H1 (cell line): ENCODE data around the gene IL17REL. TPM values are rescaled to one million over a fixed set of nuclear protein-coding genes. Genes with fewer than 3 reads are reported as not detected.

Experiments
- CTCF ChIA-PET: fragments of 300-600 bp; sonication (Branson Sonifier 250); formaldehyde crosslinking; loops from one replicate; lab custom pipeline; 2021; ENCODE audit not compliant: partially characterized antibody; lab: Charles Lee
- POLR2A ChIA-PET: fragments of 300-600 bp; sonication (Branson Sonifier 250); formaldehyde crosslinking; loops from one replicate; lab custom pipeline; 2021; ENCODE audit warnings: inconsistent platforms; ENCODE audit not compliant: partially characterized antibody; lab: Charles Lee
- DNase-seq, 2 experiments: peaks; one replicate each; pipeline versions ENCODE4 v3.0.0 to v3.0.0-alpha.2; 2010 to 2022; ENCODE audit warnings: low spot score in 2 of 2, low read depth in 1 of 2, mixed read lengths in 1 of 2
- FAIRE-seq: peaks from 2 replicates; lab custom pipeline; 2011; peaks lifted over from hg19 to GRCh38; lab: Jason Lieb, UNC
- H2AFZ ChIP-seq: 2 replicates; pipeline ENCODE4 v1.8.1; 2012; ENCODE audit warnings: low read length, inconsistent platforms
- H2AK5ac ChIP-seq: 2 replicates; pipeline ENCODE4 v1.6.1; 2013; ENCODE audit warnings: low read depth, low read length
- H2BK120ac ChIP-seq: replicated peaks from 2 replicates; pipeline ENCODE3; 2013; ENCODE audit warnings: low read depth, low read length, inconsistent platforms
- H2BK12ac ChIP-seq: 2 replicates; pipeline ENCODE4 v1.6.1; 2013; ENCODE audit warnings: low read depth, low read length
- H2BK15ac ChIP-seq: 2 replicates; pipeline ENCODE4 v1.6.1; 2013; ENCODE audit warnings: low read length
- H2BK20ac ChIP-seq: 2 replicates; pipeline ENCODE4 v1.6.1; 2013; ENCODE audit warnings: low read length
- H2BK5ac ChIP-seq: 2 replicates; pipeline ENCODE4 v1.6.1; 2013; ENCODE audit warnings: low read depth, low read length
- H3K14ac ChIP-seq: 2 replicates; pipeline ENCODE4 v1.6.1; 2013; ENCODE audit warnings: inconsistent platforms; ENCODE audit not compliant: insufficient read length
- H3K18ac ChIP-seq: 2 replicates; pipeline ENCODE4 v1.6.1; 2013; ENCODE audit warnings: low read length; ENCODE audit errors: extremely low read depth
- H3K23ac ChIP-seq: 2 replicates; pipeline ENCODE4 v1.6.1; 2013; ENCODE audit warnings: inconsistent platforms; ENCODE audit not compliant: insufficient read length
- H3K23me2 ChIP-seq: 2 replicates; pipeline ENCODE4 v1.6.1; 2013; ENCODE audit warnings: low read depth, low read length
- H3K27ac ChIP-seq: 2 replicates; pipeline ENCODE4 v1.6.1; 2011; ENCODE audit warnings: low read depth, low read length, inconsistent platforms
- H3K27me3 ChIP-seq, 4 experiments: replicated peaks in 1 of 4; 1 replicate in 1 of 4; 2 replicates in 3 of 4; pipeline versions ENCODE4 v1.6.1 to v1.8.1; 2011 to 2013; ENCODE audit warnings: low read length in 3 of 4, mild to moderate bottlenecking in 3 of 4, inconsistent platforms in 2 of 4, mixed read lengths in 2 of 4, moderate library complexity in 1 of 4; ENCODE audit not compliant: control insufficient read depth in 3 of 4, insufficient read depth in 3 of 4; ENCODE audit errors: extremely low read depth in 1 of 4
- H3K36me3 ChIP-seq, 4 experiments: 2 replicates each; pipeline versions ENCODE4 v1.6.1 to v1.8.1; 2011 to 2013; ENCODE audit warnings: mild to moderate bottlenecking in 4 of 4, low read length in 3 of 4, moderate library complexity in 2 of 4, control low read depth in 1 of 4, inconsistent platforms in 1 of 4; ENCODE audit not compliant: insufficient read depth in 4 of 4, control insufficient read depth in 2 of 4
- H3K4ac ChIP-seq: replicated peaks from 2 replicates; pipeline ENCODE3; 2013; ENCODE audit warnings: low read length, low read depth, mixed read lengths, inconsistent platforms; ENCODE audit not compliant: insufficient read length
- H3K4me1 ChIP-seq, 4 experiments: replicated peaks in 1 of 4; 1 replicate in 1 of 4; 2 replicates in 3 of 4; pipeline versions ENCODE4 v1.6.1 to v1.8.1; 2011 to 2013; ENCODE audit warnings: low read length in 3 of 4, inconsistent platforms in 2 of 4, mixed read lengths in 1 of 4; ENCODE audit not compliant: insufficient read depth in 4 of 4, control insufficient read depth in 3 of 4
- H3K4me2 ChIP-seq, 2 experiments: 2 replicates each; pipeline versions ENCODE4 v1.6.1 to v1.8.1; 2011 to 2013; ENCODE audit warnings: low read depth in 2 of 2, low read length in 2 of 2, control low read depth in 1 of 2, inconsistent platforms in 1 of 2, mild to moderate bottlenecking in 1 of 2; ENCODE audit not compliant: insufficient read depth in 1 of 2
- H3K4me3 ChIP-seq, 4 experiments: fragments of 200-600, 300-600 bp in 1 of 4; sonication (generic), shearing (Covaris generic), sonication (Bioruptor Twin) in 1 of 4; 2 replicates each; pipeline versions ENCODE4 v1.5.1 to v1.8.1; 2011 to 2016; ENCODE audit warnings: low read length in 4 of 4, low read depth in 3 of 4, control low read depth in 2 of 4, inconsistent platforms in 2 of 4, mild to moderate bottlenecking in 2 of 4, mixed read lengths in 1 of 4, moderate library complexity in 1 of 4; ENCODE audit not compliant: insufficient read depth in 2 of 4; ENCODE audit errors: extremely low read depth in 1 of 4
- H3K56ac ChIP-seq: replicated peaks from 2 replicates; pipeline ENCODE3; 2013; ENCODE audit warnings: low read depth, mild to moderate bottlenecking, mixed read lengths, low read length, inconsistent platforms; ENCODE audit not compliant: insufficient read length
- H3K79me1 ChIP-seq: 2 replicates; pipeline ENCODE4 v1.6.1; 2013; ENCODE audit warnings: low read depth, low read length, control low read depth
- H3K79me2 ChIP-seq, 2 experiments: 2 replicates each; pipeline versions ENCODE4 v1.6.1 to v1.8.1; 2012 to 2013; ENCODE audit warnings: low read length in 2 of 2, mild to moderate bottlenecking in 2 of 2, inconsistent platforms in 1 of 2; ENCODE audit not compliant: insufficient read depth in 2 of 2, control insufficient read depth in 1 of 2
- H3K9ac ChIP-seq, 4 experiments: replicated peaks in 1 of 4; 1 replicate in 1 of 4; 2 replicates in 3 of 4; pipeline versions ENCODE4 v1.6.1 to v1.8.1; 2011 to 2013; ENCODE audit warnings: low read depth in 3 of 4, low read length in 3 of 4, control low read depth in 2 of 4, mild to moderate bottlenecking in 2 of 4, moderate library complexity in 2 of 4, inconsistent platforms in 1 of 4; ENCODE audit errors: extremely low read depth in 1 of 4
- H3K9me3 ChIP-seq, 2 experiments: 2 replicates each; pipeline versions ENCODE4 v1.6.1 to v1.8.1; 2012 to 2013; ENCODE audit warnings: mild to moderate bottlenecking in 2 of 2, moderate library complexity in 2 of 2, control low read depth in 1 of 2, inconsistent platforms in 1 of 2, low read depth in 1 of 2, low read length in 1 of 2, mixed read lengths in 1 of 2; ENCODE audit not compliant: insufficient read depth in 2 of 2
- H4K20me1 ChIP-seq, 2 experiments: replicated peaks in 1 of 2; 2 replicates each; pipeline versions ENCODE3 to v1.8.1; 2011 to 2013; ENCODE audit warnings: inconsistent platforms in 2 of 2, low read length in 2 of 2, mild to moderate bottlenecking in 1 of 2; ENCODE audit not compliant: insufficient read depth in 2 of 2, control insufficient read depth in 1 of 2
- H4K5ac ChIP-seq: 2 replicates; pipeline ENCODE4 v1.6.1; 2013; ENCODE audit warnings: low read length, low read depth, mixed read lengths, inconsistent platforms; ENCODE audit not compliant: insufficient read length
- H4K8ac ChIP-seq: 2 replicates; pipeline ENCODE4 v1.8.0; 2013; ENCODE audit warnings: mild to moderate bottlenecking, moderate library complexity, low read length, inconsistent platforms; ENCODE audit not compliant: insufficient read depth; ENCODE audit errors: extremely low read depth
- H4K91ac ChIP-seq: replicated peaks from 2 replicates; pipeline ENCODE3; 2013; ENCODE audit warnings: low read length, mixed read lengths, inconsistent platforms; ENCODE audit not compliant: insufficient read length
- CTBP2 ChIP-seq: IDR thresholded peaks from 2 replicates; pipeline ENCODE4 v1.7.0; 2011; ENCODE audit warnings: borderline replicate concordance, mild to moderate bottlenecking, moderate library complexity, mixed read lengths, low read length; ENCODE audit not compliant: insufficient read depth, insufficient read length
- EGR1 ChIP-seq: IDR thresholded peaks from 2 replicates; pipeline ENCODE4 v1.6.1; 2011; ENCODE audit warnings: low read depth, low read length, borderline replicate concordance
- EP300 ChIP-seq, 2 experiments: IDR thresholded peaks; 1 replicate in 1 of 2; 2 replicates in 1 of 2; pipeline ENCODE4 v1.6.1; 2011 to 2012; ENCODE audit warnings: low read depth in 2 of 2, low read length in 2 of 2, mild to moderate bottlenecking in 2 of 2, borderline replicate concordance in 1 of 2, inconsistent platforms in 1 of 2, moderate library complexity in 1 of 2
- KDM1A ChIP-seq: fragments of 200-600, 300-600 bp; sonication (generic); IDR thresholded peaks from 2 replicates; pipeline ENCODE4 v1.7.1; 2016; ENCODE audit warnings: mild to moderate bottlenecking, low read length, borderline replicate concordance
- RAD21 ChIP-seq, 2 experiments: IDR thresholded peaks in 1 of 2; conservative IDR thresholded peaks in 1 of 2; 2 replicates each; pipeline ENCODE4 v1.6.1; 2011; ENCODE audit warnings: low read depth in 2 of 2, low read length in 2 of 2, improper control_type of control experiment in 1 of 2, inconsistent platforms in 1 of 2, mild to moderate bottlenecking in 1 of 2, moderate library complexity in 1 of 2
- TEAD4 ChIP-seq: IDR thresholded peaks from 2 replicates; pipeline ENCODE4 v1.6.1; 2012; ENCODE audit warnings: low read depth, low read length, inconsistent platforms, mixed read lengths
- WGBS, 2 experiments: shearing (Covaris generic) in 1 of 2; methylation state at CpG; one replicate each; pipeline versions ENCODE4 v1.1.6 to v1.1.7; 2013 to 2015; ENCODE audit warnings: low lambda C conversion rate in 2 of 2, mixed read lengths in 2 of 2, inconsistent platforms in 1 of 2, low coverage in 1 of 2, missing lambda C conversion rate in 1 of 2; ENCODE audit not compliant: insufficient replicate concordance in 2 of 2, insufficient coverage in 1 of 2, insufficient read length in 1 of 2; ENCODE audit errors: extremely low coverage in 1 of 2, missing lambda C conversion rate in 1 of 2; 5-methylcytosine and 5-hydroxymethylcytosine counted together
- polyA plus RNA-seq, 7 experiments: library from polyadenylated mRNA; depleted of rRNA in 3 of 7; stranded (reverse) in 5 of 7; unstranded in 2 of 7; fragments of >200 nt in 5 of 7; fragments of 200-250 nt in 2 of 7; gene quantifications; 1 replicate in 5 of 7; 2 replicates in 1 of 7; 4 replicates in 1 of 7; pipeline versions ENCODE4 v1.2.1 to v1.2.3, GENCODE V29; 2011 to 2013; ENCODE audit warnings: missing spikeins in 2 of 7, mixed read lengths in 2 of 7
- total RNA-seq: library from RNA; stranded (reverse); fragmentation: NEBNext Ultra II Directional; extraction: Animal tissue kit (Norgen Biotek cat#: 25700); gene quantifications from 2 replicates; pipeline ENCODE4 v1.2.1, GENCODE V29; 2021
- TF ChIP-seq, protein P1 (sequence below): IDR thresholded peaks from 2 replicates; pipeline ENCODE4 v1.6.1; 2011; ENCODE audit warnings: low read length, improper control_type of control experiment
- TF ChIP-seq, protein P2 (sequence below): IDR thresholded peaks from 2 replicates; pipeline ENCODE4 v1.6.1; 2012; ENCODE audit warnings: inconsistent platforms

IL17REL gene
- total and polyA plus RNA-seq, 2 of the 8 experiments (the other 6 are each of a cell fraction or from before 2014, with no cell fraction given) = 0.15 to 0.20 TPM

DNA sequence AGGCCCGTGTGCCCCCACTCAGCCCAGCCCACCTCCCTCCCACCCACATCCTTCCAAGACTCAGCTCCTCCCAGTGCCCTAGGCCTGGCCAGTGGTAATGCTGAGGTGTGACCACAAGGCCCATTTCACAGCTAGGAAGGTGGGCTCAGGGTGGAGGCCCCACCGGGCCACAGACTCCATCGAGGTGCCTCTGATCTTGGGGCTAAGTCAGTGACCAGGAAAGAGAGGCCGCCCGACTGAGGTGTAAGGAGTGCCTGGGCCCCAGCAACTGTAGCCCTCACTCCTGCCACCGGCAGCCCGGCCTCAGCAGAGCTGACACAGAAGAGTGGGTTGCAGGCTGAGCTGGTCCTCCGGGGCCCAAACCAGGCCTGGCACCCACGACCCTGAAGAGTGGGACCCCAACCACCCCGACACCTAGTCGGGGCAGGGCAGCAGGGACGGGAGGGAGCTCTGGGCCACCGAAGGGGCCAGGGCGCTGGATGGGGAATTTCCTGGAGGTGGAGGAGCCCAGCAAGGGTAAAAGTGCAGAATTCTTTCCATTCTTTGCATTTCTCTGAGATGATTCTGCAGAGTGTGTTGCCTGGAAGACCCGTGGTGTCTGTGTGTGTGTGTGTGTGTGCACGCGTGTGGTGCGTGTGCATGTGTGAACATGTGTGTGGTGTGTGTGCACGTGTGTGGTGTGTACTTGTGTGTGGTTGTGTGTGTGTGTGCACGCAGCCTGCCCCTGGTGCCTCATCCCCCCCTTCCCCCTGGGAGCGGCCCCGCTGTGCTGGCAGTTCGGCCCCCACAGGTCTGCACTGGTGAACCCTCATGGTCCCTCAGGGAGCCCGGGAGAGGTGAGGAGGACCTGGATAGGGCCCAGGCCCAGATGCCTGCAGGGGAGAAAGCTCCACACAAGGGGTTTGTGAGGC, 60.3 kb downstream of the IL17REL start:
- Histone ChIP-seq H2BK120ac (no peak overlapping the region), H3K18ac (no peak overlapping the region), H3K27me3 (no peaks in the 10 kb centered on the region), H3K4me1 (peaks cover 0 to 24% (median 11%) of the 10 kb centered on the region in 4 experiments; a peak in 5 of 7 replicates), H2BK5ac (peak overlapping the region; percentile 83; the same call in 1 of the 2 replicates), H3K14ac (no peak overlapping the region), H2AK5ac (no peak overlapping the region), H4K5ac (no peak overlapping the region), H3K4me2 (no peak overlapping the region), H2BK20ac (no peak overlapping the region), H3K4me3 (no peak overlapping the region), H3K36me3 (no peaks in the 10 kb centered on the region), H2AFZ (no peak overlapping the region), H3K56ac (no peak overlapping the region), H2BK12ac (peak overlapping the region; percentile 96; the same call in 1 of the 2 replicates), H2BK15ac (0 out of 2 replicates have a peak overlapping the region, but pooled peaks have one; percentile 29), H3K23ac (no peak overlapping the region), H3K9me3 (no peaks in the 10 kb centered on the region), H3K79me2 (no peaks in the 10 kb centered on the region), H4K91ac (peak overlapping the region; percentile 81), H3K9ac (no peak overlapping the region), H3K4ac (no peak overlapping the region), H4K20me1 (peaks cover 0 to 2% of the 10 kb centered on the region in 2 experiments), H3K79me1 (no peaks in the 10 kb centered on the region), H3K27ac (no peak overlapping the region), H3K23me2 (no peaks in the 10 kb centered on the region), H4K8ac (peak overlapping the region; percentile 51)
- 83% methylated on average over 24 of the region's 24 CpGs; no CpG with 5 or more reads in 1 of the 2 experiments for WGBS, 2 experiments
- no peak for FAIRE-seq
- TF ChIP-seq EP300 (IDR thresholded peaks at IDR 0.05; ENCODE audit: borderline replicate concordance in 1 of 2, low read depth in 2 of 2, low read length in 2 of 2) (no peak), EGR1 (no peak), KDM1A (no peak), RAD21 (IDR thresholded peaks at IDR 0.05 in 1 of 2, conservative IDR thresholded peaks at IDR 0.05 in 1 of 2; ENCODE audit: low read depth in 2 of 2, low read length in 2 of 2) (no peak), TEAD4 (0 out of 2 replicates have a peak, but pooled peaks have one; percentile 12), CTBP2 (no peak)
- TF ChIP-seq, protein P1, sequence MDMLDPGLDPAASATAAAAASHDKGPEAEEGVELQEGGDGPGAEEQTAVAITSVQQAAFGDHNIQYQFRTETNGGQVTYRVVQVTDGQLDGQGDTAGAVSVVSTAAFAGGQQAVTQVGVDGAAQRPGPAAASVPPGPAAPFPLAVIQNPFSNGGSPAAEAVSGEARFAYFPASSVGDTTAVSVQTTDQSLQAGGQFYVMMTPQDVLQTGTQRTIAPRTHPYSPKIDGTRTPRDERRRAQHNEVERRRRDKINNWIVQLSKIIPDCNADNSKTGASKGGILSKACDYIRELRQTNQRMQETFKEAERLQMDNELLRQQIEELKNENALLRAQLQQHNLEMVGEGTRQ = no peak
- TF ChIP-seq, protein P2, sequence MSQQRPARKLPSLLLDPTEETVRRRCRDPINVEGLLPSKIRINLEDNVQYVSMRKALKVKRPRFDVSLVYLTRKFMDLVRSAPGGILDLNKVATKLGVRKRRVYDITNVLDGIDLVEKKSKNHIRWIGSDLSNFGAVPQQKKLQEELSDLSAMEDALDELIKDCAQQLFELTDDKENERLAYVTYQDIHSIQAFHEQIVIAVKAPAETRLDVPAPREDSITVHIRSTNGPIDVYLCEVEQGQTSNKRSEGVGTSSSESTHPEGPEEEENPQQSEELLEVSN = no peak
- POLR2A ChIA-PET = interaction anchor here (0.7 to 1.9 kb wide), 7 partner anchors 8 to 19 kb away, joined by 3 to 10 read pairs (median 4); partner anchors contain the start of gene PIM3
- no peak for DNase-seq
- CTCF ChIA-PET = interaction anchor here (0.6 to 2.4 kb wide), 6 partner anchors 16 to 78 kb away, joined by 3 to 11 read pairs (median 4); no protein-coding TSS in a partner anchor
